Activated naive CD4-positive, alpha-beta T cell (primary cell): ENCODE results near the gene TSPY2.
"Not testable (repeated sequence)": the region's sequence is repeated elsewhere in the genome, so short reads cannot be mapped to it uniquely, and the experiment has no call there.

Experiments used
- DNase-seq, 4 experiments: peaks; one replicate each; lab custom pipeline; 2025; lab: John Stamatoyannopoulos, UW

Gene TSPY2

GRCh38 chrY:6245923-6246322 lies at the start of gene TSPY2:
Gene TSPY2 (plus strand): TSS chrY:6246223. CDS start chrY:6246269, 46 bp downstream.
- not testable (repeated sequence) for DNase-seq

GRCh38 chrY:6209565-6209964 lies 36.5 kb upstream of the TSPY2 start:
- not testable (repeated sequence) for DNase-seq

GRCh38 chrY:6217045-6217444 lies 29.0 kb upstream of the TSPY2 start:
- DNase-seq, result not testable (repeated sequence)

DNA sequence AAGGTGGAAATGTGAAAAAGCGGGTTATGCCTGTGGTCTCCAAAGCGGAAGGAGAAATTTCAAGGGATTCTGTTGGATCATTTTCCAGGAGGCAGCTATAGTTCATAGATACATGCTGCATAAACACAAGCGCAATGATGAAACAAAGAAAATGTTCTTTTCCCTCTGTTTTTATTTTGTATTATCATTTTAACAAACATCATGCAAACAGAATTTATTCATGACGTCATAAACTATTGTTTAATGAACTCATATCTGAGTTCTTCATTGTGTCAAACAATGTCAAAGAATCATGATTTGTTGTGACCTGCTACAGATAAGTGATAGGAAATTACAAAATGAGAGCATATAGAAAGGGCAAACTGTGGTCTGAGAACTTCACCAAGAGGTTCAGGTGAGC lies 23.8 kb downstream of the TSPY2 start:
- DNase-seq, result not testable (repeated sequence)
